ENCODE results near the gene TRIM13.
"Not testable (repeated sequence)": the region's sequence is repeated elsewhere in the genome, so short reads cannot be mapped to it uniquely, and the experiment has no call there.

Gene TRIM13, protein sequence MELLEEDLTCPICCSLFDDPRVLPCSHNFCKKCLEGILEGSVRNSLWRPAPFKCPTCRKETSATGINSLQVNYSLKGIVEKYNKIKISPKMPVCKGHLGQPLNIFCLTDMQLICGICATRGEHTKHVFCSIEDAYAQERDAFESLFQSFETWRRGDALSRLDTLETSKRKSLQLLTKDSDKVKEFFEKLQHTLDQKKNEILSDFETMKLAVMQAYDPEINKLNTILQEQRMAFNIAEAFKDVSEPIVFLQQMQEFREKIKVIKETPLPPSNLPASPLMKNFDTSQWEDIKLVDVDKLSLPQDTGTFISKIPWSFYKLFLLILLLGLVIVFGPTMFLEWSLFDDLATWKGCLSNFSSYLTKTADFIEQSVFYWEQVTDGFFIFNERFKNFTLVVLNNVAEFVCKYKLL

DNA sequence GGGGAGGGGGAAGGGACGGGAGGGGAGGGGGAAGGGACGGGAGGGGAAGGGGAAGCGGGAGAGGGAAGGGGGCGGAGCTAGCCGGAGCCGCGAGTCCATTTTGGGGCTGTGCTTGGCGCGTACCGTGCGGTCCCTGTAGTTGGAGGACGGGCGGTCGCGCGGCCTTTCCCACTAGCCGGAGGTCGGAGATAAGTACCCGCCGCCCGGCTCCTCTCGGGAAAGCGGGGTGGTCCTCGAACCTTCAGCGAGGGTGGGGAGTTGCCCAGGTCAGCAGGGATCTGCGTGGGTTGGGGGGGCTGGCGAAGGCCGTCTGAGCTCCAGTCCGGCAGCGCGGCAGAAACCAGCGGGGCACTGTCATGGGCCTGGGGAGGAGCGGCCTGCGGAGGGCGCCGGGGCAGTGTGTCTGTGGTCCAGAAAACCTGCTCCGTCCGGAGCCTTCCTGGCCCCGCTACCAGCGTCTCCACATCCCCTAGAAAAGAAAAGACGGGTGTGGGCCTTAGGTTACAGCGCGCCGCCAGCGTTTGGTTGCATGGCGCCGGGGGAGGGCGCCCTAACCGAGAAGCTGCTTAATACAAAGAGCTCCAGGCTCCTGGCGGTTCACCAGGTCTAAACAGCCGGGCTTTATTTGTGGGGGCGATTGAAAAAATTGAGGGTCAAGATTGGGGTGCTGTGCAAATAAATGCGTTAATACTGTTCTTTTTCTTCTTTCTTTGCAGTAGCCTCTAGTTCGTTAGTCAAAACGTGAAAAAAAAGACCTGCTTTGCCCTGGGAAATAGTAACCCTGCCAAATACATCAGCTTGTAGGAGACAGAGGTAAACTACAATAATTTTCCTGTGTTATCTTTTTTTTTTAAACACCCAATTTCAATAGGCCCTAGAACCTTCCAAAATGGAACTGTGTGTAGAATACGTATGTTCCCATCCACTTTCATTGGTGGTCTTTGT, at the start of gene TRIM13:
TSS of gene TRIM13 (plus strand) at position 92 of the 945 bp plus-strand sequence. CDS start 14,899 bp downstream, outside the sequence.
- peak; percentile 67 for DNase-seq (ENCODE audit: low read depth)
- peak within 1 kb of the TSS; percentile 79 for H3K4me3 ChIP-seq (ENCODE audit: low read depth, low read length)
- TF ChIP-seq, protein P1, sequence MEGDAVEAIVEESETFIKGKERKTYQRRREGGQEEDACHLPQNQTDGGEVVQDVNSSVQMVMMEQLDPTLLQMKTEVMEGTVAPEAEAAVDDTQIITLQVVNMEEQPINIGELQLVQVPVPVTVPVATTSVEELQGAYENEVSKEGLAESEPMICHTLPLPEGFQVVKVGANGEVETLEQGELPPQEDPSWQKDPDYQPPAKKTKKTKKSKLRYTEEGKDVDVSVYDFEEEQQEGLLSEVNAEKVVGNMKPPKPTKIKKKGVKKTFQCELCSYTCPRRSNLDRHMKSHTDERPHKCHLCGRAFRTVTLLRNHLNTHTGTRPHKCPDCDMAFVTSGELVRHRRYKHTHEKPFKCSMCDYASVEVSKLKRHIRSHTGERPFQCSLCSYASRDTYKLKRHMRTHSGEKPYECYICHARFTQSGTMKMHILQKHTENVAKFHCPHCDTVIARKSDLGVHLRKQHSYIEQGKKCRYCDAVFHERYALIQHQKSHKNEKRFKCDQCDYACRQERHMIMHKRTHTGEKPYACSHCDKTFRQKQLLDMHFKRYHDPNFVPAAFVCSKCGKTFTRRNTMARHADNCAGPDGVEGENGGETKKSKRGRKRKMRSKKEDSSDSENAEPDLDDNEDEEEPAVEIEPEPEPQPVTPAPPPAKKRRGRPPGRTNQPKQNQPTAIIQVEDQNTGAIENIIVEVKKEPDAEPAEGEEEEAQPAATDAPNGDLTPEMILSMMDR (IDR thresholded peaks at IDR 0.05; ENCODE audit: low read depth, low read length, missing control alignments) = peak; percentile 70

DNA sequence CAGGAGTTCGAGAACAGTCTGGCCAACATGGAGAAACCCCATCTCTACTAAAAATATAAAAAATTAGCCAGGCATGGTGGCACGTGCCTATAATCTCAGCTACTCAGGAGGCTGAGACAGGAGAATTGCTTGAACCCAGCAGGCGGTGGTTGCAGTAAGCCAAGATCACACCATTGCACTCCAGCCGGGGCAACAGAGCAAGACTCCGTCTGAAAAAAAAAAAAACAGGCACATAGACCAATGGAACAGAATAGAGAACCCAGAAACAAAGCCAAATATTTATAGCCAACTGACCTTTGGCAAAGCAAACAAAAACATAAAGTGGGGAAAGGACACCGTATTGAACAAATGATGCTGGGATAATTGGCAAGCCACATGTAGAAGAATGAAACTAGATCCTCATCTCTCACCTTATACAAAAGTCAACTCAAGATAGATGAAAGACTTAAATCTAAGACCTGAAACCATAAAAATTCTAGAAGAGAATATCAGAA, 48.0 kb upstream of the TRIM13 start:
- DNase-seq (ENCODE audit: low read depth) = not testable (repeated sequence)

DNA sequence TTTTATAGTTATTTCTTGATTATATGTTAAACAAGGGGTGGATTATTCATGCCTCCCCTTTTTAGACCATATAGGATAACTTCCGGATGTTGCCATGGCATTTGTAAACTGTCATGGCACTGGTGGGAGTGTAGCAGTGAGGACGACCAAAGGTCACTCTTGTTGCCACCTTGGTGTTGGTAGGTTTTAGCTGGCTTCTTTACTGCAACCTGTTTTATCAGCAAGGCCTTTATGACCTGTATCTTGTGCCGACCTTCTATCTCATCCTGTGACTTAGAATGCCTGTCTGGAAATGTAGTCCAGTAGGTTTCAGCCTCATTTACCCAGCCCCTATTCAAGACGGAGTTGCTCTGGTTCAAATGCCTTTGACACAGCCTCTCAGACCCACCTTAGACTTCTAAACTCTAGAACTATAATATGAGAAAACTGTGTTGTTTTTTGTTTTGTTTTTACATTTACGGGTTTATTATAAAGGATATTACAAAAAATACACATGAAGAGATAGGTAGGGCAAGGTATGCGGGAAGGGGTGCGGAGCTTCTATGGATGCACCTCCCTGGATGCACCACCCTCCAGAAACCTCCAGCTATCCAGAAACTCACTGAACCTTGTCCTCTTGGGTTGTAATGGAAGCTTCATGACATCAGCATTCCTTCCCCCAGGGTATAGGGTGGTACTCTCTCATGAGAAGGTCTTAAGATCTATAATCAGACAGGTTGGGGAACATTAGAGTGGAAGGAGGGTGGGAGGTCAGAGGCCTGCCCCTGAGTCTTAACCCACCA, 44.9 kb upstream of the TRIM13 start:
- TF ChIP-seq, protein P1 (IDR thresholded peaks at IDR 0.05; ENCODE audit: low read depth, low read length, missing control alignments) = no peak
- no peak for DNase-seq (ENCODE audit: low read depth)
- H3K4me3 ChIP-seq (ENCODE audit: low read depth, low read length) = no peak overlapping the region

More for the DNA sequence above, 48.0 kb upstream of the TRIM13 start:
- not testable (repeated sequence) for H3K4me3 ChIP-seq (ENCODE audit: low read depth, low read length)

DNA sequence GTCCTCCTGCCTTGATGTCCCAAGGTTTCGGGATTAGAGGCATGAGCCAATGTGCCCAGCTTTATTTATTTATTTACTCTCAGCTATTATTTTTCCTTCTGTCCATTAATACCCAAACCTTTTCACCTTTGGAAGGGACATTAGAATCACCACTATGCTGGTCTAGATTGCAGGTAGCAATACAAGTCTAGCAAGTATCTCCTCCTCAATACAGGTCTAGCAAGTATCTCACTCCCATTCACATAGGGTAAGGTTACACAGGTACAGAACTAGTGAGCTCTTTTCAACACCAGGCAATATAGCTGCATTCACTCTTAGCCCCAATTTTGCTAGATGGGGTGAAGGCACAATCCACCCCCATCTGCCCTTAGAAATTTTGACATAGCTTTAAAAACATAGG, 43.3 kb upstream of the TRIM13 start:
- TF ChIP-seq, protein P1 (IDR thresholded peaks at IDR 0.05; ENCODE audit: low read depth, low read length, missing control alignments) = no peak

DNA sequence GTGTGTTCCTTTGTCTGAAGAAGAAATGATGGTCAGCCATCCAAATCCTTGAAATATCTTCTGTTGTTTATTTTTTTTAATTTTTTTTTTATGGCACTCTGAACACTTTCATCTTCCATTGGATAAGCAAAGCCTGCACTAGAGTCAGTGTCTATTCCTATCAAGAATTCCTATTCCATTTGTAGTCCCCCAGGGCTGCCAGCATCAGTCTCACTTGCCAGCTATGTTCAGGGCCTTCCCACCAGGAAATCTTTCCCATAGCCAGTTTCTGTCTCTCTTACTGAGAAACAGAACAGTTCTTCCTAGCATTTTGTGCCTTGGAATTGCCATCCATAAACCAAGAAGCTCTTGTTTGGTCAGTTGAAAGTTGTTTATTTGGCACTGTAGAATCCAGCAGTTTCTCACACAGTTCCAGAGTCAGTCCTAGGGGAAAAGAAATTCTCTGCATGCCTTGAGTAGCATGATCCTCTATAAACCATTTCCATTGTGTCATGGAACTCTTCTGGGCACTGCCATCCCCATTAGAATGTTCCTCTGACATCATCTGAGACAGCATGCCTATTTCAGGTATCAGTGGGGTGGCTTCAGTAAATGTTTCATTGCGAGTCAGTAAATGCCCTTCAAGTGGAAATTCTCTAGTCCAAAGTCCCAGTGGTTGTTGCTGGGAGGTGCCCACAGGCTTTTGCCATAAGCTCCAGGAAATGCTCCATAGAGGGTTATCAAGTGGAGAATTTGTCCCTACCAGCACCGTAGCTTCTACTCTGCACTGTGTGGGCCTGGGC, 42.0 kb upstream of the TRIM13 start:
- no peak for DNase-seq (ENCODE audit: low read depth)
- H3K4me3 ChIP-seq (ENCODE audit: low read depth, low read length) = no peak overlapping the region
- TF ChIP-seq, protein P1 (IDR thresholded peaks at IDR 0.05; ENCODE audit: low read depth, low read length, missing control alignments) = no peak

More for the DNA sequence above, 43.3 kb upstream of the TRIM13 start:
- no peak for DNase-seq (ENCODE audit: low read depth)
- no peak overlapping the region for H3K4me3 ChIP-seq (ENCODE audit: low read depth, low read length)

DNA sequence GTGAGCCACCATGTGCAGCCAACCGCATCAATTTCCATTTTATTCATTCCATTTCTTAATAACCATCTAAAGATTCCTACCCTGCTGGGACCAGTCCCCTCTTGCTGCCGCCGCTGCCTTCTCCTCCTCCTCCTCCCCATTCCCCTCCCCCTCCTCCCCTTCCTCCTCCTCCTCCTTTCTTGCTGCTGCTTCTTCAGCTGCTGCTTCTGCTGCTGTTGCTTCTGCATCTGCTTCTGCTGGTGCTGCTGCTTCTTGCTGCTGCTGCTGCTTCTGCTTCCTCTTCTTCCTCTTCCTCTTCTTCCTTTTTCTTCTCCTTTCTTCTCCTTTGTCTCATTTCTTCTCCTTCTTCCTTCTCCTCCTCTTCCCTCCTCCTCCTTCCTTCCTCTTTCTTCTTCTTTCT, 40.7 kb upstream of the TRIM13 start:
- TF ChIP-seq, protein P1 (IDR thresholded peaks at IDR 0.05; ENCODE audit: low read depth, low read length, missing control alignments) = no peak
- DNase-seq (ENCODE audit: low read depth) = no peak
- H3K4me3 ChIP-seq (ENCODE audit: low read depth, low read length) = no peak overlapping the region

All from GM12864 (cell line).